Measurements from ENCODE around the gene ANO10. TPM values are rescaled to one million over a fixed set of nuclear protein-coding genes. Genes with fewer than 3 reads are reported as not detected.
A peak's percentile ranks its signal among the peaks of the same experiment; 100 is the strongest.

ANO10 gene
- total RNA-seq, 2 experiments from 2014 or later, result 6.3 to 8.9 TPM

GRCh38 chr3:43388915-43389314 lies 232.9 kb downstream of the ANO10 start:
- ChIA-PET POLR2A (interaction anchor here (0.7 to 1.0 kb wide), 2 partner anchors 114 to 226 kb away, joined by 3 read pairs; no protein-coding TSS in a partner anchor), CTCF (interaction anchor here (0.7 to 2.1 kb wide), 8 partner anchors 9 to 226 kb away, joined by 3 to 19 read pairs (median 5); no protein-coding TSS in a partner anchor)
- no peaks in the 10 kb centered on the region for H3K27me3 Mint-ChIP-seq
- peaks cover 5% of the 10 kb centered on the region for H3K9me3 Mint-ChIP-seq
- intact Hi-C loops (cut with micrococcal nuclease), result loop anchor here (10.0 kb wide), 1 partner anchor 116 kb away; no protein-coding TSS in a partner anchor
- H3K36me3 Mint-ChIP-seq (ENCODE audit: low read depth), result peaks cover 3% of the 10 kb centered on the region
- no peak for DNase-seq
- H3K27ac Mint-ChIP-seq, result peak overlapping the region; percentile 93
- no peak for ATAC-seq
- H3K4me1 Mint-ChIP-seq (ENCODE audit: low read depth), result peaks cover 57% of the 10 kb centered on the region
- no peak overlapping the region for H3K4me3 Mint-ChIP-seq
- TF ChIP-seq CTCF (IDR thresholded peaks at IDR 0.05), result no peak

- Mint-ChIP-seq H3K9me3 (peaks cover 5% of the 10 kb centered on the region), H3K27me3 (no peaks in the 10 kb centered on the region), H3K27ac (peak overlapping the region; percentile 93), H3K4me3 (no peak overlapping the region), H3K36me3 (ENCODE audit: low read depth) (peaks cover 3% of the 10 kb centered on the region), H3K4me1 (ENCODE audit: low read depth) (peaks cover 53% of the 10 kb centered on the region)
- intact Hi-C loops (cut with micrococcal nuclease), result loop anchor here (10.0 kb wide), 1 partner anchor 117 kb away; no protein-coding TSS in a partner anchor
- ChIA-PET CTCF (interaction anchor here (0.7 to 2.1 kb wide), 7 partner anchors 9 to 189 kb away, joined by 3 to 19 read pairs (median 3); no protein-coding TSS in a partner anchor), POLR2A (no interaction called here)
- TF ChIP-seq CTCF (IDR thresholded peaks at IDR 0.05), result no peak
- no peak for DNase-seq
- no peak for ATAC-seq
These were observed 233.6 kb downstream of the ANO10 start for GRCh38 chr3:43388175-43388574.

- intact Hi-C loops (cut with micrococcal nuclease), result loop anchor here (5.0 to 10.0 kb wide), 2 partner anchors 95 to 162 kb away; partner anchors contain the start of gene SNRK
- Mint-ChIP-seq H3K4me1 (ENCODE audit: low read depth) (peaks cover 18% of the 10 kb centered on the region), H3K27me3 (no peaks in the 10 kb centered on the region), H3K36me3 (ENCODE audit: low read depth) (no peaks in the 10 kb centered on the region), H3K4me3 (no peak overlapping the region), H3K9me3 (no peaks in the 10 kb centered on the region), H3K27ac (no peak overlapping the region)
- ATAC-seq (no peak), DNase-seq (no peak)
- ChIA-PET POLR2A (no interaction called here), CTCF (interaction anchor here (1.1 to 2.1 kb wide), 5 partner anchors 10 to 209 kb away, joined by 3 to 9 read pairs (median 4); no protein-coding TSS in a partner anchor)
- no peak for TF ChIP-seq CTCF (IDR thresholded peaks at IDR 0.05)
These were observed 242.5 kb downstream of the ANO10 start for GRCh38 chr3:43379343-43379742.

- CTCF ChIA-PET, result interaction anchor here (0.6 to 3.0 kb wide), 23 partner anchors 11 to 417 kb away, joined by 3 to 19 read pairs (median 4); partner anchors contain the start of gene SNRK
- Mint-ChIP-seq H3K4me1 (ENCODE audit: low read depth) (peaks cover 18% of the 10 kb centered on the region), H3K27ac (no peak overlapping the region), H3K27me3 (no peaks in the 10 kb centered on the region), H3K9me3 (no peaks in the 10 kb centered on the region), H3K4me3 (no peak overlapping the region), H3K36me3 (ENCODE audit: low read depth) (no peaks in the 10 kb centered on the region)
- DNase-seq, result peak; percentile 88
- TF ChIP-seq CTCF (IDR thresholded peaks at IDR 0.05), result peak; percentile 84
- intact Hi-C loops (cut with micrococcal nuclease), result loop anchor here (1.0 to 10.0 kb wide), 3 partner anchors 94 to 216 kb away; partner anchors contain the start of gene SNRK
- POLR2A ChIA-PET, result no interaction called here
- peak; percentile 98 for ATAC-seq
These were observed 243.5 kb downstream of the ANO10 start for GRCh38 chr3:43378066-43378935.

Measured in activated CD8-positive, alpha-beta T cell treated with anti-CD3 and anti-CD28 coated beads for 36 hours (primary cell).